Measurements from ENCODE around the gene NRAP. TPM values are rescaled to one million over a fixed set of nuclear protein-coding genes. Genes with fewer than 3 reads are reported as not detected.

The NRAP gene
- polyA plus RNA-seq, 4 donors = 0.04 TPM; not detected in 3

DNA sequence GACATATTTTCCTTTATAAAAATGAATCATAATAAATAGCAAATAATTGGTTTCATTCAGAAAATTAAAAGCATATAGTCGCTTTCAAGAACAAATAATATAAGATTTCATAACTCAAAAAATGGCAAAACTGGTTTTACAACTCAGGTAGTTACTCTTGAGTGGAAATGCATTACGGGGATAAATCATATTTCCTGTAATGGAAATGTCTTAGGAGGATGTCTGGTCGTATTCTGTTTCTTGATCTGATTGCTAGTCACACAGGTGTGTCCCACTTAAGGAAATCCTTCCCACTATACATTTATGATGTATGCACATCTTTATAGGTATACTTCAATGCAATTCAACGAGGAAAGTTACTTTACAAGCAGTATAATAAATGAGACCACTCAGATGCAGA is 20.7 kb downstream of the NRAP start:
- DNase-seq (ENCODE audit: low read depth in 4 of 4, low spot score in 3 of 4) = no peak

DNA sequence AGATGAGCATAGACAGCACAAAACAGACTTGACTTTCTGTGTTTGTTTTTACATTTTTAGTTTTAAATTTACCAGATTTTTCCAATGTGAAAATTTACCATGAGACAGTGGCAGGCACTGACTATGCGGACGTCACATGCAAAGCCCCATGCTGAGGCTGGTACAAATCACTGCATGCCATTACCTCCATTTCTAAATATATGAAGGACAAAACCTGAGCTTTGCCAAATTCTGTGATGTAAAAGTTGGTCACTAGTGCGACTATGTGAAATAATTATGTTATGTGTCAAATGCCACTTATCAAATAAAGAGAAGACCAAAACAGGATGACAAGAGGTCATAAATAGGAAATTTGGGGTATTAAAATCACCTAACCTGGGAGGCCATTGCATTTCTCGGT is 22.1 kb downstream of the NRAP start:
- no peak for DNase-seq (ENCODE audit: low read depth in 4 of 4, low spot score in 3 of 4)

DNA sequence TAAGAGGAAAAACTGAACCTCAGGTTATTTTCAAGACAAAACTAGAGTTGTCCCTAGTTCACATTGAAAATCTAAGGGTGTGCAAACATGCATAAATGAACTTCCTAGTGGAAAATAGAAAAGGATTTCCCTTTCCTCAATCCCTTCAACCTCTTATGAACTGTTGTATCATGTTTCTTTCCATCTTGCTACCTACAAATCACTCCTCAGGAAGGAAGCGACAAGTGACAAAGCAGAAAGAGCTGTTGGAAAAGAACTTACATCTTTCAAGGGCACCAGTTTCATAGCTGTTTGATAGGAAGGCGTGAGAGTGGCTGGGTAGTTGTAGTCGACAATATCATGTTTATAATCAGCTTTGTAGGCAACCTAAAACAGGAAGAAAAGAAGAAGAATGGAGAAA is 23.9 kb downstream of the NRAP start:
- no peak for DNase-seq (ENCODE audit: low read depth in 4 of 4, low spot score in 3 of 4)

DNA sequence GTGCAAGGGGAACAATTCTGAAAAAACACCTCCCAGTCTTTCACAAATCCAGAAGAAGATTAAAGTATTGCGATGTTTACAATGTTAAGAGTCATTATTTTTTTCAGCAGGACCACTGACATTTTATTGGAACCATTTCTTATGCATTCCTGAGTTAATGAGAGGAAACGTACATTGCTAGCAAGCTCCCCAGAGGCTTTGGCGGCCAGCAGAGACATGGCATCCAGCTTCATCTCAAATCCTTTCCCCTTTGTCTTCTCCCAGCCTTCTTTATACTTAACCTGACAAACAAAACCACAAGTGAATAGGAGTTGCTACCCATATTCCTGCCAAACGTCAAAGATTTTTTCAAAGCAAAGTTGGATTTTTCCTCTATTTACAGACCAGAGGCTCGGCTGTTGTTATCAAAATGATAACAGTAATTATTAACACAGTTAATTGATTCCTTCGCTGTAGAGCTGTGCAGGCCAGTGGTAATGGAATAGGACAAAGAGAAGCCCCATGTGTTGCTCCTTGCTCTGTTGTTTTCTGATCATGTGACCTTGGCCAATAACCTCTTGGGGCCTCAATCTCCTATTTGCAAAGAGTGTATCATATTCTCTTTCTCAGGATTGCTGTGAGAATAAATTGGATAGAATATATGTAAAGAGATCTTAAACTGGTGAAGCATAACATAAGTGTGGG is 32.0 kb downstream of the NRAP start:
- DNase-seq (ENCODE audit: low read depth in 4 of 4, low spot score in 3 of 4) = no peak

DNA sequence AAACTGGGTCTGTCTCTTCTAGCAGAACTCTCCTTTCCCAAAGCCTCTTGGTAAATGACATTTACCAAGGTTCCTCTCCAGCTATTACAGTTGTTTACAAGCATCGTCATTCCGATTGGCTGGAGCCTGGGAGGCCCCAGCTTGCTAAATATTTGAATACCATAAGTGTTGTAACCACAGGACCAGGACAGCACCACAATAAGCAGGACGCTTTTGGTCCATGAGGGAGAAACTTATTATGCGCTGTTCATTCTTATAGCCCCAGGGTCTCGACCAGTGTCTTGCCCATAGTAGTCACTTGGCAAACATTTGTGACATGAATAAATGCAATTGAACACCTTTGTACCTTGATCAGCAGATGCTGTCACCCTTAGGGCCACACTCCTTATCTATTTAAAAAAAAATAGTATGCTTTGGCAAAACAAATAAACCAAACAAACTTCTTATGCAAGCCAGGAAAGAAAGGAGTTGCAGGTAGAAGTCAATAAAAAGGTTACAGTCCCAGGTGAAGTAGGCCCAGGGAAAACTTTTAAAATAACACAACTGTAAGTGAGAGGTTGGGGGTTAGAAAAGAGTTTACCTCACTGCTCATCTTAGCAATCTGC is 32.8 kb downstream of the NRAP start:
- no peak for DNase-seq (ENCODE audit: low read depth in 4 of 4, low spot score in 3 of 4)

DNA sequence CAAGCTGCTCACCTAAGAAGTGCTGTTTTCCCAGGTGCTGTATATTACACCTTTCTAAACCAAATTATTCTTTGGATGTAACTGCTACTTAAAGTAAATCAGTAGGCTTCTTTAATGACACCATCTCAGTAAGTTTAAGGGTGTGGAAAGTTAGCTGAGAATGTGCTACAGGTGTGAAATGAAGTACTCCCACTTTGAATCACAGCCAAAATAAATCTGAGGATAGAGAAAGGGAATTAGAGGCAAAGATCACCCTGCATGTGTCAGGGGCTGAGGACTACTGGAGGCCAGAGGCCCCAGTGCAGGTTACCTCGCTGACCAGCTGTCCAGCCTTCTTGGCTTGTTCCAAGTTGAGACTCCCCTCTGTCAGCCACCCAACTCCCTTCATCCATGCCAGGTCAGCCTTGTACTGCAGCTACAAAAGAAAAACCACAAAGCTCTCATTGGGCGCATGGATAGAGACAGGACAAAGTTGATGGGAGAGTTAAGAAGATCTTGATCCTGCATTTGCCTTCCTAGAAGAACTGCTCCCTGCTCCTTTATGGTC is 35.2 kb downstream of the NRAP start:
- DNase-seq (ENCODE audit: low read depth in 4 of 4, low spot score in 3 of 4) = no peak

DNA sequence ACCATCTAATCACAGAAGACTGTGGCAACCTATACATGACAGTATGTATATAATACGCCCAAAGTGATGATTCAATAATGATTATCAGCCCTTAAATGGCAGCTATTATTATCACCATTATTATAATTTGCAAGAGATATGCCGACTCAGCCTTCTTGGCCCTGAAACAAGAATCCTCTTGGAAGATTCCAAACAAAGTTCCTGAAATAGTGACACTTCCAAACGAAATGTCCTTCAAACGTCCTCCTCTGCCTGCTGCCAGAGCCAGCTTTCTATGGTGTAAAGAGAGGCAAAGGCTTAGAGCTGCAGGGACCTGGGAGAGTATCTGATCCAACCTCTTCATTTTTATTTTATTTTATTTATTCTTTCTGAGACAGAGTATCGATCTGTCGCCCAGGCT is 36.0 kb downstream of the NRAP start:
- no peak for DNase-seq (ENCODE audit: low read depth in 4 of 4, low spot score in 3 of 4)

DNA sequence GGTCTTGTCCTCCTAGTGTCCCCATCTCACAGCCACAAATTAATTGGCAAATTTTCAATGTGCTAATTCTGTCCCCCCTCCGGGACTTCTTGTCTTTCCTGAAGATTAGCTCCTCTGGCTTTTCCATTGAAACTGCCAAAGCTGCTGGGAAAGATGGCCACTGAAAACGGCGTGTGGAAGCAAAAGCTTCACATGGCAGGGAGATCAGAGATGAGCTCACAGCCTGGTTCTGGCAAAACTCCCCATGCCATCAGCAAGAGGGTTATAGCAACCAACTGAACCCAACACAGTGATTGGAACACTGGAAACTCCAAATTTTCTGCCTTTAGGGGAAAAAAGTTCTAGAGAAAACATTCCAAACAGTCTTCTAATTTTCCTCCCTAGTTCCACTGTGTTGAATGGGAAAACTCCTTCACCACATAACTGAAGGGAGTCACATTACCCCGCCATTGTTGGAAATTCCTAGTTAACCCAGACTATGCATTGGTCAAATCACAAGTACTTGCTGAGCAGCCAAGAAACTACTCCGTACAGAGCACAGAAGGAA is 37.0 kb downstream of the NRAP start:
- DNase-seq (ENCODE audit: low read depth in 4 of 4, low spot score in 3 of 4) = no peak

DNA sequence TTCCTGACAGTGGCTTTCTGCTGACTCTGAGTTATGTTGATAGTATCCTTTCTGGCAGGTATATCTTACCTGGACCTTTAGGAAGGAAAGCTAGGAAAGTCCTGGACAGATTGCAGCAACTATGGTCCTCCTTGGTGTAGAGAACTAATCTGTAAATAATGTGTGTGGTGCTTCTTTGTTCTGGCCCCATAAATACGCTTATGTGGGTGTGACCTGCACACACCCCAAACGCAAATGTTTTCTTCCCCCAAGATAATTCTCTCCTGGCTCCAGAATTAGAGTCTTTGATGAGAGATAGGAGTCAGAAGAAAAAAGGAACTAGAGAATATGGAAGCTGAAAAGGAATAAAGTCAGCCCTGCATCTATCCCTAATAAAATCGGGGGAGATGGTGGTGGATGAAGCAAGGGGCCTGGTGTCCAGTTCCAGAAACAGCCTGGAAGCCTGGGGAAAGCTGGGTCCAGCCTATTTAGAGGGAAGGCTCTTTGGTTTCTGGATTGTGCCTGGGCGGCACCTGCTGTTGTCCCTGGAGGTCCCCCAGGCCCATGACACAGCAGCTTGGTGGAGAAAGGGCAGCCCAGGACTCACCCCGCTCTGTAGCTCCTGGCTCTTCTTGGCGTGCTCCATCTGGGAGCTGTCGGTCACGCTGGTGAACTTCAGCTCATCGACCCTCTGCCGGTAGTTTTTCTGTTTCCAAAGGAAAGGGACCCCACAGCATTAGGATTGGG is 38.2 kb downstream of the NRAP start:
- DNase-seq (ENCODE audit: low read depth in 4 of 4, low spot score in 3 of 4) = no peak

DNA sequence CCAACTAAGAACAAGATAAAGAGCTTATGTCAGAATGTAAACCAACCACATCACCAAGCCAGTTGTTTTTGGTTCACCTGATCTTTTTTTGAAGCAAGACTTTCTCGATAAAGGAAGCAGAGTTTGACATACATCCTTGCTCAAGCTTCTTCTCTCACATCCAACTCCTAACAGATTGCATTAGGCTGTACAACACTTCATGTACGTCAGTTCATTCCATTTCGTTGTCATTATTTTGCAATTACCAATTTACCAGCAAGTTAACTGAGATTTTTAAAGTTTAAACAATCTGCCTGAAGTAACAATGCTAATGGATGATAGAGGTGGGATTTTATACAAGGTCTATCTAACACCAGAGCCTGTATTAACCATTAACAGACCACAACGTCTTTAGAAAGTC is 41.0 kb downstream of the NRAP start:
- no peak for DNase-seq (ENCODE audit: low read depth in 4 of 4, low spot score in 3 of 4)

DNA sequence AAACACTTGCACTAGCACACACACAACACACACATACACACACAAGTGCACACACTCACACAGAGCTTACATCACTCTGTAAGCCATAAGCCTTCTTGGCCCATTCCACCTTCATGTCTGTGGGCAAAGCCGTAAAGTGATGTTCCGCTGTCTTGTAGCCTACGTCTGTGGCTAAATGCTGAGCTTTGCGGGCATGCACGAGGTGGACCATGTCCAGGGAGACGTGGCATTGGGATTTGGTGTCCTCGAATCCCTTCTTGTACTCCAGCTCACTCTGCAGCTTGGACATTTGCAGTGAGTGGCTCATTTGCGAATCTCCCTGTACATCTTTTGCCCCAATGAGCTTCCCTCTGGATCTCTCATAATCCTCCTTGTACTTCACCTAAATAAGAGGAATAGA is 42.0 kb downstream of the NRAP start:
- no peak for DNase-seq (ENCODE audit: low read depth in 4 of 4, low spot score in 3 of 4)

DNA sequence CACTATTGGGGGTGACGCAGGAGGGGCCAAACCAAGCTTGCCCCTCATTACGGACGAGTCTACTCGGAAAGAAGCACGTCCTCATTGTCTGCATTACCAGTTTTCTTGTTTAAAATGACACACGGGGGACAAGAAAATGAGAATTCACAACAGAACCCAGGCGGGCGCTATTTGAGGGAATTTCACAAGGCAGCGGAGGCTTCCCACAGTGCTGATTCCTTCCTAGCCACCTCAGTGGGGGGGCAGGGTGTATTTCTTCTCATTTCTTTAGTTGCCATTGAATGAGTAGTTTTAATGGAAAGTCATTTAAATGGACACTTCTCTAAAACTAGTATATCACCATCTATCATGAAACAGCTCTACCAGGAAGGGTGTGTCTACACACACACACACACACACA is 42.9 kb downstream of the NRAP start:
- no peak for DNase-seq (ENCODE audit: low read depth in 4 of 4, low spot score in 3 of 4)

DNA sequence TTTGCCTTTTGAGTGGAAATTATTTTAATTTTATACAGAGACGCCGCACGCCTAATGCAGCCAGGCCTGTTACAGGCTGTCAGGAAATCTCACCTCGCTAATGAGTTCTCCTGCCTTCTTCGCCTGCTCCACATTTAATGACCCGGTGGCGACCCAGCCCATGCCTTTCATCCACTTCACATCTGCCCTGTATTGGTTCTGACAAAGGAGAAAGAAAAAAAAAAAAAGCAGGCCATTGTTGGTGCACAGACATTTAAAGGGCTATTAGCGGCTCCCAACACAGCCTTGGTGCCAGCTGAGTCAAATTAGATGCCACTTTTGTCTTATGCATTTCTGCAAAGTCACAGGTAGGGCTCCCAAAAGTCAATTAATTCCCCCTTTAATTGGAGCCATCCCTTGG is 43.3 kb downstream of the NRAP start:
- no peak for DNase-seq (ENCODE audit: low read depth in 4 of 4, low spot score in 3 of 4)

DNA sequence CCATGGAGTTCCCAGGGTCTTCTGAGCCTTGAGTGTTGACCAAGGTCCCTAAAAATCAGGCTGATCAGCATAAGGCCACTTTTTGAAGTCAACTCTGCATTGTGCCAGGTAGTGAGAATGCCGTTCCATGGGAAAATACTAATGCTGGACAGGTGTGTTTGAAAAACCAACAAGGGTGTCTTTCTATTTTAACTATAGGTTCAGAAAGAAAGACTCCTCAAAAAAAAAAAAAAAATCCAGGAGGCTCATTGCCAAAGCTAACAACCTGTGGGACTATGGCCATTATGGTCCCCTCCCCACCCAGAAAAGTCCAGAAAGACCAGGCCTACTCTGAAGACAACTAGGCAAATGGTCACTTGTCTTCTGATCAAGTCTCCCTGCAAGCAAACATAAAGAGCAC is 44.4 kb downstream of the NRAP start:
- no peak for DNase-seq (ENCODE audit: low read depth in 4 of 4, low spot score in 3 of 4)

DNA sequence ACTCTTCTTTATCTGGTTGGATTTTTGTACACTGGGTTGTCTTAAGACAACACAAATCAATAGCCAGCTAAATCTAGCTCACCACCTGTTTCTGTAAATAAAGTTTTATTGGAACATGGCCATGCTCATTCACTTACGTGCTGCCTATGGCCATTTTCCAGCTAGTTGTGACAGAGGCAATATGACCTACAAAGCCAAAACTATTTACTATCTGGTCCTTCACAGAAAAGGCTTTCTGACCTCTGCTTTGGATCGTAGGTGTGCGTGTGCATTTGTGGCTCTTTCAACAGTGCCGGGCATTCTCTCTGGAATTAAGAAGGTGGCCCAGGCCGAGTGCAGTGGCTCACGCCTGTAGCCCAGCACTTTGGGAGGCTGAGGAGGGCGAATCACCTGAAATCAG is 45.5 kb downstream of the NRAP start:
- no peak for DNase-seq (ENCODE audit: low read depth in 4 of 4, low spot score in 3 of 4)

DNA sequence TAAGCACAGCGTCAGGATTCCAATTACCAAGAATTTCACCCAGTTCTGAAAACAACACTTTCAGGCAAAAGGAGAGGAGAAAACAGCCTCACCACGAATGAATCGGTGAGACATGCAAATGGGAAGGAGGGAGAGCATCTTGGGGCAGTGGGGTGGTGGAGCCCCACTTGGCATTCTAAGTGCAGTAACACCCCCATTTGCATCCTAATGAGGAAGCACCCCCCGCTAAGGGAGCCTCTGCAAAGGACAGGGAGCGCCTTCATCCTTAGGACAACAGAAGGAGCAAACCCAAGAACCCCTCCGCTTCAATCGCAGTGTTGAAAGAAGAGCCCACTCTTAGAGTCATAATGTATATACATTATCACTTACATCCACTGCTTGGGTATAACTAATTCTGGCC is 46.8 kb downstream of the NRAP start:
- DNase-seq (ENCODE audit: low read depth in 4 of 4, low spot score in 3 of 4) = no peak

DNA sequence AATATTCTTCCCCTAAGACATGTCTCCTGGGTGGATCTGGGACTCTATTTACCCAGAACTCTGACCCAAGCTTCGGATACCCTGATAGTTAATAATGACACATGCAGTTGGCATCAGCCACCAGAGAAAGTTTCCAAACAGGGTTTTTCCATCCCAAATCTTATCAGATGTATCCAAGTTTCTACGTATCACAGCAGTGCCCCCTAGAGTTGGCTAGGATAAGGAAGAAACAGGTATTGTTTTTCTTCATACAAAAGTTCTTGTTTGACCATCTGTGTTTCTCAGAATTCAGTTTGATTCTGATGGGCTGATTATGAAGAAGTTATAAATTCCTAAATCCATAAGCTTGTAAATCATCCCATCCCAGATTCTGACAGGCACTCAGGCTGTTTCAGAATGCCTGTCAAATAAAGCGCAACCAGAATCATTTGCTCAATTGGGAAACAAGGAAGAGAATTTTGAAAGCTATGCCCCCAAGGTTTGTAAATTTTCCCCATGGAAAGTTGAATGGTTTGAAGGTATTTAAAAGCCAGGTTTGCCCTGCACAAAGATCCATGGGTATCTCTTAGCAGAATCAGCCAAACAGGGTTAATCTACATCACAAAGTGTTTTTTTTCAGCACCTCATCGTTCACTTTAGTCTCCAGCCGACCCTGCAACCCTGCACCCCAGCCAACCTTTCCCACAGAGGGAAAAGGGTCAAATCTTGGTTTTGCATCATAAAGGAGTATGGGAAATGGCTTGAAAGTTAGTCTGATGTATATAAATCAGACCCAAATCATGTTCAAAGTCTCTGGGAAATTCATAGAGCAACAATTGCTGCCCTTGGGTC is 47.4 kb downstream of the NRAP start:
- no peak for DNase-seq (ENCODE audit: low read depth in 4 of 4, low spot score in 3 of 4)

DNA sequence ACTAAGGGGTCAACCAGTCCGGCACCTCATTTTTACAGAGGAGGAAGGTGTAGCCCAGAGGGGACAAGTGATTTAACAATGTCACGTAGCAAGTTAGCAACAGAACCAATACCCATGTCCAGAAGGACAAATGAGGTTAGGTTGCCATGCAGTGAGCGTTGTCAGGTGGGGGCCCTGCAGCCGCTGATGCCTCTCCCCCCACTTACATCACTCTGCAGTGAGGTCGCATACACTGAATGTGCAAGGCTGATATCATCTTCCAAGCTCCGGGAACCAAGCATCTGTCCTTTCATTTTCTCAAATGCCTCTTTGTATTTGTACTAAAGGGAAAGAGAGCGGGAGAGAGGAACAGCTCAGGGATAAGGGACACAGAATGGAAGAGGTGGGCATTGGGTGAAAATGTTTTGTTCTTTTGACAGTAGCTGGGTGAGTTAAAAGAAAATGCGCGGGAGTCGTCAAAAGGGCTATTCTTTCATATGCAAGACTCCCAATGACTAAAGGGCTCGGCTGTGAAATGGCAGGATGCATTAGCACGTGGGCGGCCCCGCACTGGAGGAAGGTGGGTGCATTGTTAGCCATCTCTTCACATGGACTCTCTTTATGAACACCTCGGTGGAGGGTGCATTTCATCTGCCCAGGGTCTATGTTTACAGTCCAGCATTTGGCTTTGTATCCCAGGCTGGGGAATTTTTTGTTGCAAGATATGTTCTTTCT is 49.7 kb downstream of the NRAP start:
- DNase-seq (ENCODE audit: low read depth in 4 of 4, low spot score in 3 of 4) = no peak

DNA sequence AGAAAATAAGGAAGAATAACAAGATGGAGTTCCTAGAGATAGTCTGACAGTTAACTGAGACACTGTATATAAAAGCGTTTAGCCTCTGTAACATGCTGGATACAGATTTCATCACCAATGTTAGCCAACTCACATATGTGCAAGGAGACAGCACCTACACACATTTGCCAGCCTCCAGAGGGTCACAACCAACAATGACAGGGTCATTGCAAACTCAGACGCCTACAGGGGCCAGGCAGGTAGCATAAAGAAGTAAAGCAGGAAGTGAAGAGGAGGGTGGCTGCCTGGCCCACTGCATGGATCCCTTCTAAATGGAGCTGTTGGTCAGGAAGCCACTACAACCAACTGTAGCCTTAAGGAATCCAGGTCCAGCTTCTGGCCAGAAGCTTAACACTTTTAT is 50.4 kb downstream of the NRAP start:
- no peak for DNase-seq (ENCODE audit: low read depth in 4 of 4, low spot score in 3 of 4)

DNA sequence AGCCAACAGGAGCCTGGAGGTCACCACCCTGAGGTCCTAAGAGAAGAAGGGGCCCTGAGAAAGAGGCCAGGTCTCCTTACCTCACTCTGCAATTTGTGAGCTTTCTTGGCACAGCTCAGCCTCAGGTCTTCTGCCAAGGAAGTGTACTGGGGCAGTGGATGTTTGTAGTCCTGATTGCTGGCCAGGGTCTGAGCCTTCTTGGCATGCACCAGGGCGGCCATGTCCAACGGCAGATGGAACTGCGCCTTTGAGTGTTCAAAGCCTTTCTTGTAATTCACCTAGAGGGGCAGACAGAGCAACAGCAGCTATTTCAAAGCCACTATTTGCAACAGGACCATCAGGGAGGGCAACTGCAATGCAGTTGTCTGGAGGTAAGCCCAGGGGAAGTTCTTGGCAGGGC is 51.7 kb downstream of the NRAP start:
- no peak for DNase-seq (ENCODE audit: low read depth in 4 of 4, low spot score in 3 of 4)

Measured in left renal pelvis (tissue), 4 donors.